Caco-2 (cell line): ENCODE data around the gene DRD2. TPM values are rescaled to one million over a fixed set of nuclear protein-coding genes. Genes with fewer than 3 reads are reported as not detected.

Source experiments
- BruUV-seq: library from RNA; stranded (reverse); fragments of 400-500 nt; replicated peaks from 2 replicates; lab custom pipeline; 2021; lab: Mats Ljungman, UMichigan
- CTCF ChIA-PET: fragments of 300-600 bp; sonication (Branson Sonifier 250); formaldehyde crosslinking; loops from one replicate; lab custom pipeline; 2022; ENCODE audit warnings: antibody characterized with exemption; lab: Charles Lee
- POLR2A ChIA-PET: fragments of 300-600 bp; sonication (Branson Sonifier 250); formaldehyde crosslinking; loops from one replicate; lab custom pipeline; 2022; ENCODE audit warnings: antibody characterized with exemption; lab: Charles Lee
- DNase-seq, 2 experiments: peaks; one replicate each; pipeline versions ENCODE4 v3.0.0 to v3.0.0-alpha.2; 2020 to 2022
- H3K27me3 ChIP-seq: replicated peaks from 2 replicates; pipeline ENCODE4 v1.6.0; 2011; ENCODE audit warnings: low read length; ENCODE audit not compliant: control insufficient read depth, insufficient read depth
- H3K36me3 ChIP-seq: 2 replicates; pipeline ENCODE4 v1.5.1; 2011; ENCODE audit warnings: low read length; ENCODE audit not compliant: control insufficient read depth, insufficient read depth
- H3K4me1 ChIP-seq: fragments of 250-450 bp; sonication (Bioruptor Pico); 2 replicates; pipeline ENCODE4 v1.5.1; 2020; ENCODE audit warnings: mild to moderate bottlenecking
- H3K4me3 ChIP-seq: 2 replicates; pipeline ENCODE4 v1.5.1; 2011; ENCODE audit warnings: low read depth, mild to moderate bottlenecking, control low read depth, low read length
- H3K9me3 ChIP-seq: fragments of 250-450 bp; sonication (Bioruptor Pico); 2 replicates; pipeline ENCODE4 v1.5.1; 2020; ENCODE audit warnings: mild to moderate bottlenecking, moderate library complexity
- H3K27ac Mint-ChIP-seq: one replicate; pipeline ENCODE4 v1.8.0; 2022; ENCODE audit warnings: mixed read lengths; ENCODE audit not compliant: unreplicated experiment
- H3K27me3 Mint-ChIP-seq: one replicate; pipeline ENCODE4 v1.8.0; 2022; ENCODE audit warnings: mixed read lengths; ENCODE audit not compliant: insufficient read depth, unreplicated experiment
- H3K36me3 Mint-ChIP-seq: one replicate; pipeline ENCODE4 v1.8.0; 2022; ENCODE audit warnings: mild to moderate bottlenecking, mixed read lengths; ENCODE audit not compliant: insufficient read depth, unreplicated experiment
- H3K4me1 Mint-ChIP-seq: one replicate; pipeline ENCODE4 v1.8.0; 2022; ENCODE audit warnings: low read depth, mixed read lengths; ENCODE audit not compliant: unreplicated experiment
- H3K4me3 Mint-ChIP-seq: one replicate; pipeline ENCODE4 v1.8.0; 2022; ENCODE audit warnings: mild to moderate bottlenecking, moderate library complexity, mixed read lengths; ENCODE audit not compliant: unreplicated experiment
- H3K9me3 Mint-ChIP-seq: one replicate; pipeline ENCODE4 v1.8.0; 2022; ENCODE audit warnings: mixed read lengths; ENCODE audit not compliant: unreplicated experiment
- intact Hi-C: fragments of 100-400 bp; cut with micrococcal nuclease; formaldehyde crosslinking; loops from one replicate; pipeline ENCODE4 v1.10.0; 2022; ENCODE audit not compliant: unreplicated experiment
- total RNA-seq: library from RNA; stranded (reverse); gene quantifications from 2 replicates; pipeline ENCODE4 v1.2.3, GENCODE V29; 2022
- TF ChIP-seq, protein P1 (sequence below), 2 experiments: fragments of 200-600 bp in 1 of 2; IDR thresholded peaks; 1 replicate in 1 of 2; 2 replicates in 1 of 2; pipeline versions ENCODE4 v1.5.1 to v1.8.0; 2011 to 2022; ENCODE audit warnings: antibody characterized with exemption in 1 of 2, control low read depth in 1 of 2, inconsistent platforms in 1 of 2, low read depth in 1 of 2, low read length in 1 of 2, mild to moderate bottlenecking in 1 of 2, moderate library complexity in 1 of 2; ENCODE audit not compliant: insufficient read depth in 1 of 2, severe bottlenecking in 1 of 2, unreplicated experiment in 1 of 2

DRD2 gene
- total RNA-seq, 1 experiment from 2014 or later: 13.9 TPM

- Histone ChIP-seq H3K27me3 (no peaks in the 10 kb centered on the region), H3K36me3 (no peaks in the 10 kb centered on the region), H3K4me3 (no peak overlapping the region), H3K4me1 (no peaks in the 10 kb centered on the region), H3K9me3 (no peaks in the 10 kb centered on the region)
- ChIA-PET CTCF (interaction anchor here (0.9 kb wide), 1 partner anchor 47 kb away, joined by 3 read pairs; no protein-coding TSS in a partner anchor), POLR2A (no interaction called here)
- Mint-ChIP-seq H3K27me3 (no peaks in the 10 kb centered on the region), H3K4me1 (no peaks in the 10 kb centered on the region), H3K27ac (no peak overlapping the region), H3K9me3 (no peaks in the 10 kb centered on the region), H3K4me3 (no peak overlapping the region), H3K36me3 (no peaks in the 10 kb centered on the region)
- TF ChIP-seq, protein P1, sequence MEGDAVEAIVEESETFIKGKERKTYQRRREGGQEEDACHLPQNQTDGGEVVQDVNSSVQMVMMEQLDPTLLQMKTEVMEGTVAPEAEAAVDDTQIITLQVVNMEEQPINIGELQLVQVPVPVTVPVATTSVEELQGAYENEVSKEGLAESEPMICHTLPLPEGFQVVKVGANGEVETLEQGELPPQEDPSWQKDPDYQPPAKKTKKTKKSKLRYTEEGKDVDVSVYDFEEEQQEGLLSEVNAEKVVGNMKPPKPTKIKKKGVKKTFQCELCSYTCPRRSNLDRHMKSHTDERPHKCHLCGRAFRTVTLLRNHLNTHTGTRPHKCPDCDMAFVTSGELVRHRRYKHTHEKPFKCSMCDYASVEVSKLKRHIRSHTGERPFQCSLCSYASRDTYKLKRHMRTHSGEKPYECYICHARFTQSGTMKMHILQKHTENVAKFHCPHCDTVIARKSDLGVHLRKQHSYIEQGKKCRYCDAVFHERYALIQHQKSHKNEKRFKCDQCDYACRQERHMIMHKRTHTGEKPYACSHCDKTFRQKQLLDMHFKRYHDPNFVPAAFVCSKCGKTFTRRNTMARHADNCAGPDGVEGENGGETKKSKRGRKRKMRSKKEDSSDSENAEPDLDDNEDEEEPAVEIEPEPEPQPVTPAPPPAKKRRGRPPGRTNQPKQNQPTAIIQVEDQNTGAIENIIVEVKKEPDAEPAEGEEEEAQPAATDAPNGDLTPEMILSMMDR (IDR thresholded peaks at IDR 0.05; ENCODE audit: insufficient read depth in 1 of 2, low read depth in 1 of 2, low read length in 1 of 2, severe bottlenecking in 1 of 2, unreplicated experiment in 1 of 2): no peak
- intact Hi-C loops: no loop called here
- no peak for DNase-seq
- no TSS peak for BruUV-seq
Measured at GRCh38 chr11:113431746-113432145, 43.5 kb downstream of the DRD2 start.

DNA sequence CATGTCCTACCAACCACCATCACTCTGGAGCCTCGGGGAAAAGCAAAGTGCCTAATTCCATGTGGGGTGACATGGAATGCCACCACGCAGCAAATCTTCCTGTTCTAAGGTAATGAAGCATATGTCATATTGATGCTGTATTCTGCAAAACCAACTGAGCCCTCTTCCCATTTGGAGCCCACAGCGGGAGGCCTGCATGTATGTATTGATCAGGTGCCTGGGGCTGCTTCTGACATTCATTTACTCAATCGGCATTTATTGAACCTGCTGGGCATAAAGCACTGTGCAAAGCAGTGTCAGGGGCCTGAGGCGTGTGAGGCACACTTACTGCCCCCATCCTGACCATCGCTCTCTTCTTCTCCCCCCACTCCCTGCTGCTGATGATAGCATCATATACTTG lies 48.5 kb downstream of the DRD2 start:
- H3K9me3 Mint-ChIP-seq: no peaks in the 10 kb centered on the region
- BruUV-seq: no TSS peak
- H3K4me1 ChIP-seq: no peaks in the 10 kb centered on the region
- no peak overlapping the region for H3K4me3 ChIP-seq
- H3K4me3 Mint-ChIP-seq: no peak overlapping the region
- DNase-seq: no peak
- no peaks in the 10 kb centered on the region for H3K4me1 Mint-ChIP-seq
- no peaks in the 10 kb centered on the region for H3K36me3 Mint-ChIP-seq
- H3K27ac Mint-ChIP-seq: no peak overlapping the region
- TF ChIP-seq, protein P1 (IDR thresholded peaks at IDR 0.05; ENCODE audit: insufficient read depth in 1 of 2, low read depth in 1 of 2, low read length in 1 of 2, severe bottlenecking in 1 of 2, unreplicated experiment in 1 of 2): no peak
- H3K36me3 ChIP-seq: no peaks in the 10 kb centered on the region
- H3K27me3 Mint-ChIP-seq: no peaks in the 10 kb centered on the region
- POLR2A ChIA-PET: no interaction called here
- intact Hi-C loops: no loop called here
- H3K27me3 ChIP-seq: no peaks in the 10 kb centered on the region
- CTCF ChIA-PET: no interaction called here
- H3K9me3 ChIP-seq: no peaks in the 10 kb centered on the region

DNA sequence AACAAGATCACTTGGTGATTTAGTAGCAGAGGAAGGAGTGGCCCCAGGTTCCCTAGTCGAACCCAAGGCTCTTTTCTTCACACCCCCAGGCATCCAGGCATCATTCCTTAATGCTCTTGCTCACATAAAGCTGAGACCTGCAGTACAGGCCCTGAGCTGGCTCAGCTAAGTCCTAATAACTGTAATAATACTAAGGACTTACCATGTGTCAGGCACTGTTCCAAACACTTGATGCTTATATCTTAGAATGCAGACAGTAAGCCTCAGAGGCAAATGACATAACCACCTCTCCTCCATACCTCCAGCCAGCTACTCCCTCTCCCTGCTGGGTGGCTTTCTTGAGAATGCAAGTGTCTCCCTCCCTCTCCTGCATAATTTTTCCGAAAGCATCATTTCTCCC lies 54.4 kb downstream of the DRD2 start:
- H3K27me3 ChIP-seq: no peaks in the 10 kb centered on the region
- TF ChIP-seq, protein P1 (IDR thresholded peaks at IDR 0.05; ENCODE audit: insufficient read depth in 1 of 2, low read depth in 1 of 2, low read length in 1 of 2, severe bottlenecking in 1 of 2, unreplicated experiment in 1 of 2): no peak
- H3K4me3 ChIP-seq: no peak overlapping the region
- no peaks in the 10 kb centered on the region for H3K4me1 Mint-ChIP-seq
- H3K36me3 Mint-ChIP-seq: no peaks in the 10 kb centered on the region
- DNase-seq: no peak
- POLR2A ChIA-PET: no interaction called here
- no TSS peak for BruUV-seq
- H3K9me3 ChIP-seq: no peaks in the 10 kb centered on the region
- H3K36me3 ChIP-seq: no peaks in the 10 kb centered on the region
- no peak overlapping the region for H3K27ac Mint-ChIP-seq
- H3K4me3 Mint-ChIP-seq: no peak overlapping the region
- CTCF ChIA-PET: no interaction called here
- H3K9me3 Mint-ChIP-seq: no peaks in the 10 kb centered on the region
- intact Hi-C loops: no loop called here
- H3K4me1 ChIP-seq: no peaks in the 10 kb centered on the region
- no peaks in the 10 kb centered on the region for H3K27me3 Mint-ChIP-seq
